ENCODE data around the gene CLASP1.

GRCh38 chr2:121295911-121296650, 353.2 kb downstream of the CLASP1 start:
- no peak for TF ChIP-seq CTCF (IDR thresholded peaks at IDR 0.05)
- TF ChIP-seq POLR2AphosphoS5 (IDR thresholded peaks at IDR 0.05) = no peak
- no peak for TF ChIP-seq POLR2A (IDR thresholded peaks at IDR 0.05)
- TF ChIP-seq EP300 (IDR thresholded peaks at IDR 0.05) = no peak

Measured in sigmoid colon (tissue), 4 donors.